Activated B cell treated with CpG ODN at 0.5 μM for 24 hours (primary cell): ENCODE data around the gene CCDC3. TPM values are rescaled to one million over a fixed set of nuclear protein-coding genes. Genes with fewer than 3 reads are reported as not detected.

Experiments used
- ATAC-seq: fragments of 200-7000 bp; cut with Tn5 transposase; one replicate; pipeline ENCODE4 v1.10.0; 2021; ENCODE audit warnings: low read depth, mild to moderate bottlenecking, moderate library complexity
- CTCF ChIA-PET: fragments of 350-600 bp; sonication (Branson Sonifier 250); formaldehyde crosslinking; loops from one replicate; lab custom pipeline; 2021; ENCODE audit warnings: antibody characterized with exemption; lab: Charles Lee
- POLR2A ChIA-PET: fragments of 350-600 bp; sonication (Branson Sonifier 250); formaldehyde crosslinking; loops from one replicate; lab custom pipeline; 2021; ENCODE audit warnings: antibody characterized with exemption; lab: Charles Lee
- DNase-seq: peaks from one replicate; pipeline ENCODE4 v3.0.0; 2022
- H3K27ac Mint-ChIP-seq: one replicate; pipeline ENCODE4 v1.8.0; 2020; ENCODE audit warnings: mixed read lengths
- H3K27me3 Mint-ChIP-seq: one replicate; pipeline ENCODE4 v1.8.0; 2021; ENCODE audit warnings: mixed read lengths
- H3K36me3 Mint-ChIP-seq: one replicate; pipeline ENCODE4 v1.8.0; 2021; ENCODE audit warnings: low read depth, mixed read lengths
- H3K4me1 Mint-ChIP-seq: one replicate; pipeline ENCODE4 v1.8.0; 2021; ENCODE audit warnings: mixed read lengths
- H3K4me3 Mint-ChIP-seq: one replicate; pipeline ENCODE4 v1.8.0; 2020; ENCODE audit warnings: mild to moderate bottlenecking, mixed read lengths
- H3K9me3 Mint-ChIP-seq: one replicate; pipeline ENCODE4 v1.8.0; 2020; ENCODE audit warnings: mixed read lengths
- CTCF ChIP-seq: fragments of 200-600 bp; IDR thresholded peaks from one replicate; pipeline ENCODE4 v1.8.0; 2022; ENCODE audit warnings: antibody characterized with exemption, mild to moderate bottlenecking
- intact Hi-C: fragments of 100-400 bp; cut with micrococcal nuclease; formaldehyde crosslinking; loops from one replicate; pipeline ENCODE4 v1.15.1; 2024
- total RNA-seq: library from RNA; stranded (reverse); gene quantifications from 2 replicates; pipeline ENCODE4 v1.2.3, GENCODE V29; 2022

CCDC3 gene
- total RNA-seq, 1 donor from 2014 or later, result 0.07 TPM

- no peaks in the 10 kb centered on the region for H3K36me3 Mint-ChIP-seq
- H3K4me3 Mint-ChIP-seq, result no peak overlapping the region
- no peak for TF ChIP-seq CTCF
- DNase-seq, result no peak
- no peak overlapping the region for H3K27ac Mint-ChIP-seq
- ChIA-PET CTCF (interaction anchor here (2.5 kb wide), 1 partner anchor 197 kb away, joined by 11 read pairs; no protein-coding TSS in a partner anchor), POLR2A (no interaction called here)
- no peaks in the 10 kb centered on the region for H3K4me1 Mint-ChIP-seq
- peaks cover 18% of the 10 kb centered on the region for H3K27me3 Mint-ChIP-seq
- ATAC-seq, result no peak
- H3K9me3 Mint-ChIP-seq, result no peaks in the 10 kb centered on the region
- intact Hi-C loops, result no loop called here
These were observed 96.4 kb downstream of the CCDC3 start for GRCh38 chr10:12905067-12905466.

- intact Hi-C loops, result loop anchor here (1.0 to 5.0 kb wide), 6 partner anchors 192 to 1121 kb away; no protein-coding TSS in a partner anchor
- DNase-seq (no peak), ATAC-seq (no peak)
- no peaks in the 10 kb centered on the region for H3K9me3 Mint-ChIP-seq
- no peak overlapping the region for H3K4me3 Mint-ChIP-seq
- no peak for TF ChIP-seq CTCF
- CTCF ChIA-PET, result interaction anchor here (1.2 to 1.7 kb wide), 5 partner anchors 11 to 688 kb away, joined by 3 to 11 read pairs (median 5); no protein-coding TSS in a partner anchor
- peaks cover 23% of the 10 kb centered on the region for H3K27me3 Mint-ChIP-seq
- no peaks in the 10 kb centered on the region for H3K36me3 Mint-ChIP-seq
- H3K27ac Mint-ChIP-seq, result no peak overlapping the region
- no peaks in the 10 kb centered on the region for H3K4me1 Mint-ChIP-seq
- POLR2A ChIA-PET, result interaction anchor here (0.6 kb wide), 1 partner anchor 707 kb away, joined by 3 read pairs; the partner anchor contains the start of gene NUDT5
These were observed 98.6 kb downstream of the CCDC3 start for GRCh38 chr10:12902851-12903358.

- TF ChIP-seq CTCF, result peak; percentile 82
- H3K27ac Mint-ChIP-seq, result no peak overlapping the region
- ATAC-seq (no peak), DNase-seq (peak; percentile 18)
- ChIA-PET CTCF (interaction anchor here (0.8 to 1.7 kb wide), 12 partner anchors 9 to 688 kb away, joined by 3 to 11 read pairs (median 4); no protein-coding TSS in a partner anchor), POLR2A (interaction anchor here (0.6 kb wide), 1 partner anchor 707 kb away, joined by 3 read pairs; the partner anchor contains the start of gene NUDT5)
- H3K9me3 Mint-ChIP-seq, result no peaks in the 10 kb centered on the region
- intact Hi-C loops, result loop anchor here (1.0 to 5.0 kb wide), 6 partner anchors 191 to 1120 kb away; no protein-coding TSS in a partner anchor
- H3K36me3 Mint-ChIP-seq, result no peaks in the 10 kb centered on the region
- no peaks in the 10 kb centered on the region for H3K4me1 Mint-ChIP-seq
- peaks cover 23% of the 10 kb centered on the region for H3K27me3 Mint-ChIP-seq
- no peak overlapping the region for H3K4me3 Mint-ChIP-seq
These were observed 99.4 kb downstream of the CCDC3 start for GRCh38 chr10:12902135-12902572.

- intact Hi-C loops, result no loop called here
- Mint-ChIP-seq H3K4me1 (no peaks in the 10 kb centered on the region), H3K27me3 (peaks cover 17% of the 10 kb centered on the region), H3K4me3 (no peak overlapping the region), H3K36me3 (no peaks in the 10 kb centered on the region), H3K27ac (no peak overlapping the region), H3K9me3 (no peaks in the 10 kb centered on the region)
- no peak for TF ChIP-seq CTCF
- DNase-seq (no peak), ATAC-seq (no peak)
- CTCF ChIA-PET, result no interaction called here
- POLR2A ChIA-PET, result no interaction called here
These were observed 102.0 kb downstream of the CCDC3 start for GRCh38 chr10:12899546-12899945.

GRCh38 chr10:12898271-12898670 is 103.2 kb downstream of the CCDC3 start:
- ChIA-PET CTCF (no interaction called here), POLR2A (no interaction called here)
- Mint-ChIP-seq H3K9me3 (peaks cover 5% of the 10 kb centered on the region), H3K4me3 (no peak overlapping the region), H3K36me3 (no peaks in the 10 kb centered on the region), H3K27ac (no peak overlapping the region), H3K4me1 (no peaks in the 10 kb centered on the region), H3K27me3 (peaks cover 15% of the 10 kb centered on the region)
- no peak for ATAC-seq
- no peak for DNase-seq
- TF ChIP-seq CTCF, result no peak
- intact Hi-C loops, result no loop called here
